Tibial nerve (tissue), 4 donors: Measurements from ENCODE around the gene ANKRD9. TPM values are rescaled to one million over a fixed set of nuclear protein-coding genes. Genes with fewer than 3 reads are reported as not detected.

Experiments
- DNase-seq, 2 donors: peaks; one replicate each; pipeline ENCODE4 v3.0.0-alpha.2; 2019; ENCODE audit warnings: low spot score in 2 of 2
- H3K27ac ChIP-seq, 4 donors: fragments of 200-600 bp; sonication (generic) in 3 of 4; one replicate each; pipeline ENCODE4 v1.5.1; 2017 to 2019; ENCODE audit warnings: mild to moderate bottlenecking in 1 of 4
- H3K27me3 ChIP-seq, 2 donors: fragments of 200-600 bp; sonication (generic) in 1 of 2; one replicate each; pipeline versions ENCODE4 v1.5.1 to v1.6.0; 2017 to 2019
- H3K36me3 ChIP-seq, 3 donors: fragments of 200-600 bp; sonication (generic); one replicate each; pipeline ENCODE4 v1.5.1; 2018 to 2019
- H3K4me1 ChIP-seq, 4 donors: fragments of 200-600 bp; sonication (generic) in 3 of 4; one replicate each; pipeline ENCODE4 v1.5.1; 2017 to 2019
- H3K4me3 ChIP-seq, 4 donors: fragments of 200-600 bp; sonication (generic) in 3 of 4; one replicate each; pipeline ENCODE4 v1.5.1; 2017 to 2019; ENCODE audit warnings: mild to moderate bottlenecking in 1 of 4, moderate library complexity in 1 of 4
- H3K9me3 ChIP-seq, 4 donors: fragments of 200-600 bp; sonication (generic) in 3 of 4; one replicate each; pipeline ENCODE4 v1.5.1; 2017 to 2019
- EP300 ChIP-seq, 2 donors: sonication (generic); formaldehyde crosslinking; IDR thresholded peaks; one replicate each; pipeline ENCODE4 v1.6.1; 2017; ENCODE audit warnings: antibody characterized with exemption in 2 of 2, mild to moderate bottlenecking in 1 of 2
- POLR2A ChIP-seq, 2 donors: fragments of 450-650 bp; IDR thresholded peaks; one replicate each; pipeline ENCODE4 v1.6.1; 2017; ENCODE audit warnings: antibody characterized with exemption in 2 of 2, mild to moderate bottlenecking in 2 of 2, moderate library complexity in 2 of 2
- WGBS, 2 donors: methylation state at CpG; one replicate each; pipeline ENCODE4 v1.1.5; 2018; 5-methylcytosine and 5-hydroxymethylcytosine counted together
- total RNA-seq, 4 donors: library from RNA; depleted of rRNA; stranded (reverse); fragments of >200 nt; gene quantifications; one replicate each; pipeline ENCODE4 v1.1.0, GENCODE V29; 2016
- TF ChIP-seq, protein P1 (sequence below), 5 experiments: fragments of 200-600 bp in 3 of 5; fragments of 450-650 bp in 2 of 5; sonication (generic) in 3 of 5; IDR thresholded peaks; one replicate each; pipeline ENCODE4 v1.5.1; 2016 to 2019; ENCODE audit warnings: antibody characterized with exemption in 5 of 5, mild to moderate bottlenecking in 3 of 5, moderate library complexity in 2 of 5

The ANKRD9 gene
- total RNA-seq, 4 donors from 2014 or later: 11.4 to 39.3 (median 26.2) TPM

DNA sequence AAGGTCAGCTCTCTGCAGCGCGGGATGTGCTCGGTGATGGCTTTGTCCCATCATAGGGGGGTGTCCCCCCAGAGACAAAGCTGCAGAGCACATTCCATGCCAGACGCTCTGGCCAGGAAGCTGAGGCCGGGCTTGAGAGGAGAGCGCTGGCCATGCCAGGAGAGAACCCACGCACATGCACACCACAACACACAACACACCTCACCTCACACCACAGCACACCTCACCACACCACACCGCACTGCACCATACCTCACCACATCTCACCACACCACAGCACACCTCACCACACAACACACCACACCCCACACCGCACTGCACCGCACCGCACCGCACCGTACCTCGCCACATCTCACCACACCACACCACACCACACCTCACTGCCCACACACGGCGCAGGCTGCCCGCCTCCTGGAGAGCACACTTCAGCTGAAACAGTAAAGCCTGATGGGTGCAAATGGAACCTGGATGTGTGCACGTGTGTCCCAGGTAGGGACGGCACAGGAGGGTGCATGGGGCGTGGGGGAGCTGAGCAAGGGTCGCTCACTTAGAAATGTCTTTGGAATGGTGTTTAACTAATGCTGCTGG lies 10.8 kb downstream of the ANKRD9 start:
- H3K27me3 ChIP-seq: no peaks in the 10 kb centered on the region
- peaks cover 0 to 13% (median 0%) of the 10 kb centered on the region in 4 donors for H3K4me1 ChIP-seq
- no peak overlapping the region for H3K4me3 ChIP-seq
- H3K36me3 ChIP-seq: peaks cover 0 to 51% (median 10%) of the 10 kb centered on the region in 3 donors
- no peak overlapping the region for H3K27ac ChIP-seq
- WGBS, 2 donors: 91 to 94% methylated on average over 18 to 20 of the region's 21 CpGs
- TF ChIP-seq POLR2A (IDR thresholded peaks at IDR 0.05): no peak
- TF ChIP-seq, protein P1, sequence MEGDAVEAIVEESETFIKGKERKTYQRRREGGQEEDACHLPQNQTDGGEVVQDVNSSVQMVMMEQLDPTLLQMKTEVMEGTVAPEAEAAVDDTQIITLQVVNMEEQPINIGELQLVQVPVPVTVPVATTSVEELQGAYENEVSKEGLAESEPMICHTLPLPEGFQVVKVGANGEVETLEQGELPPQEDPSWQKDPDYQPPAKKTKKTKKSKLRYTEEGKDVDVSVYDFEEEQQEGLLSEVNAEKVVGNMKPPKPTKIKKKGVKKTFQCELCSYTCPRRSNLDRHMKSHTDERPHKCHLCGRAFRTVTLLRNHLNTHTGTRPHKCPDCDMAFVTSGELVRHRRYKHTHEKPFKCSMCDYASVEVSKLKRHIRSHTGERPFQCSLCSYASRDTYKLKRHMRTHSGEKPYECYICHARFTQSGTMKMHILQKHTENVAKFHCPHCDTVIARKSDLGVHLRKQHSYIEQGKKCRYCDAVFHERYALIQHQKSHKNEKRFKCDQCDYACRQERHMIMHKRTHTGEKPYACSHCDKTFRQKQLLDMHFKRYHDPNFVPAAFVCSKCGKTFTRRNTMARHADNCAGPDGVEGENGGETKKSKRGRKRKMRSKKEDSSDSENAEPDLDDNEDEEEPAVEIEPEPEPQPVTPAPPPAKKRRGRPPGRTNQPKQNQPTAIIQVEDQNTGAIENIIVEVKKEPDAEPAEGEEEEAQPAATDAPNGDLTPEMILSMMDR (IDR thresholded peaks at IDR 0.05): no peak
- no peak for TF ChIP-seq EP300 (IDR thresholded peaks at IDR 0.05)
- no peaks in the 10 kb centered on the region for H3K9me3 ChIP-seq
- DNase-seq: no peak

DNA sequence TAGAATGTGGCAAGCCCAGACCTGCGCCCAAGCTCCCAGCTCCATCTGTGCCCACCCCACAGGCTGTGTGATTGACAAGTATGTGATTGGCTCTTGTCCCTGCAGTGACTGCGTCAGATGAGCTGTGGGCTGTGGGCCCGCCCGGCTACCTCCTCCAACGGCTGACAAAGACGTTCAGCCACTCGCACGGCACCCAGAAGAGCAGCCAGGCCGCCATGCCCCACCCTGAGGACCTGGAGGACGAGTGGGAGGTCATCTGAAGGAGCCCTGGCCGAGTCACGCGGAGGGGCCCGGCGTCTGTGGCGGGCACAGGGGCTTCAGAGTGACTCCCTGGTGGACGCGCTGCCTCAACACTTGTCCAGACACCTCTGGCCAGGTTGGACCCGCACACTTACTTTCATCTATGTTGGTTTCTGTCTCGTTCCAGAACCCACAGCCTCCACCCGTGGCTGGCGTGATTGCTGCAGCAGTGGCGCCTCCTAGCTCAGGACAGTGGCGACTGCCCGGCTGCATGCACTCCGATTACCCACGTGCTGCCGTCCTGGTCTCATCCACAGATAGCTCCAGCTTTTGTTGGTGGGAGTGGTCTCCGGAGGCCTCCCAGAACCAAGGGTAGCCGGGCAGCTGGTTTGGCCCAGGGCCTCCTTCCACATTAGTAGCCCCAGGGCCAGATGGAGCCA lies 11.4 kb downstream of the ANKRD9 start:
- Histone ChIP-seq H3K9me3 (no peaks in the 10 kb centered on the region), H3K27ac (no peak overlapping the region), H3K4me1 (peaks cover 0 to 13% (median 0%) of the 10 kb centered on the region in 4 donors), H3K27me3 (no peaks in the 10 kb centered on the region), H3K36me3 (peaks cover 0 to 57% (median 10%) of the 10 kb centered on the region in 3 donors), H3K4me3 (no peak overlapping the region)
- 78 to 83% methylated on average over 19 to 23 of the region's 30 CpGs for WGBS, 2 donors
- TF ChIP-seq EP300 (IDR thresholded peaks at IDR 0.05): no peak
- TF ChIP-seq, protein P1 (IDR thresholded peaks at IDR 0.05): no peak
- no peak for TF ChIP-seq POLR2A (IDR thresholded peaks at IDR 0.05)
- DNase-seq: no peak

- H3K36me3 ChIP-seq: peaks cover 0 to 62% (median 10%) of the 10 kb centered on the region in 3 donors
- no peak for DNase-seq
- peaks cover 0 to 13% (median 0%) of the 10 kb centered on the region in 4 donors for H3K4me1 ChIP-seq
- H3K4me3 ChIP-seq: no peak overlapping the region
- H3K27me3 ChIP-seq: no peaks in the 10 kb centered on the region
- TF ChIP-seq POLR2A (IDR thresholded peaks at IDR 0.05) (no peak), EP300 (IDR thresholded peaks at IDR 0.05) (no peak)
- TF ChIP-seq, protein P1 (IDR thresholded peaks at IDR 0.05): no peak
- no peaks in the 10 kb centered on the region for H3K9me3 ChIP-seq
- H3K27ac ChIP-seq: no peak overlapping the region
- 90 to 93% methylated on average over 32 to 41 of the region's 42 CpGs for WGBS, 2 donors
Measured at GRCh38 chr14:102496958-102497744, 12.4 kb downstream of the ANKRD9 start.

DNA sequence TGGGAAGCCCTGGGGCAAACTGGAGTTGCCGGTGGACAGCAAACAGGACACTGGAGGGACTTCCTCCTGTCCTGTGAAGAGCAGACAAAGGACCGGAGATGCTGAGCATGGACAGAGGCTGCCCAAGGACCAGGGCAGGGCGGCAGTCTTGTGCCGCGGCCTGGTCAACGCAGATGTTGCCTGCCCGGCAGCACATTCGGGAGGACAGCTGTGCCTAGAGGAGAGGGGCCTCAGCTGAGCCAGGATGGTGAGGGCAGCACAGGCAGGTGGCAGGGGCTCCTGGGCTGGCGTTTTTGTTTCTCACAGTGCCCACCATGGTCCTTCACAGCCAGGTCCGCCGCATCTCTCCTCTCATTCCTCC lies 13.3 kb downstream of the ANKRD9 start:
- no peak overlapping the region for H3K4me3 ChIP-seq
- H3K27me3 ChIP-seq: no peaks in the 10 kb centered on the region
- H3K36me3 ChIP-seq: peaks cover 0 to 62% (median 10%) of the 10 kb centered on the region in 3 donors
- H3K27ac ChIP-seq: no peak overlapping the region
- H3K4me1 ChIP-seq: peaks cover 0 to 13% (median 0%) of the 10 kb centered on the region in 4 donors
- no peak for DNase-seq
- no peaks in the 10 kb centered on the region for H3K9me3 ChIP-seq
- 91 to 98% methylated on average over 10 to 11 of the region's 11 CpGs for WGBS, 2 donors
- TF ChIP-seq EP300 (IDR thresholded peaks at IDR 0.05) (no peak), POLR2A (IDR thresholded peaks at IDR 0.05) (no peak)
- TF ChIP-seq, protein P1 (IDR thresholded peaks at IDR 0.05): no peak
